Measurements from ENCODE around the gene CD2.

The CD2 gene

DNA sequence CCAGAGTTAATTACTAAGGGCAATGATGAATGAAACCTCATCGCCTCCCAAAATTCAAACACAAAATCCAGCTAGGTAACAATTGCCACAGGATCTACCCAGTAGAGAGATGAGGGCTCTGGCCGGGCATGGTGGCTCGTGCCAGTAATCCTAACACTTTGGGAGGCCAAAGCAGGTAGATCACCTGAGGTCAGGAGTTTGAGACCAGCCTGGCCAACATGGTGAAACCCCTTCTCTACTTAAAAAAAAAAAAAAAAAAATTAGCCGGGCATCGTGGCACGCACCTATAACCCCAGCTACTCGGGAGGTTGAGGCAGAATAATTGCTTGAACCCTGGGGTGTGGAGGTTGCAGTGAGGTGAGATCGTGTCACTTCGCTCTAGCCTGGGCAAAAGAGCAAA lies 15.8 kb downstream of the CD2 start:
- Histone ChIP-seq H3K36me3 (ENCODE audit: insufficient read depth, low read length) (no peaks in the 10 kb centered on the region), H3K9ac (ENCODE audit: insufficient read length) (no peak overlapping the region), H3K9me3 (ENCODE audit: low read depth, low read length) (no peaks in the 10 kb centered on the region), H3K27ac (no peak overlapping the region), H3K4me3 (no peak overlapping the region)
- no peak for DNase-seq (ENCODE audit: low read depth, low spot score)
- no peak for TF ChIP-seq EZH2 (IDR thresholded peaks at IDR 0.05)
- no peak for TF ChIP-seq FOXP2 (optimal IDR thresholded peaks at IDR 0.05; ENCODE audit: control extremely low read depth, extremely low read length, insufficient read depth)
- no peak for TF ChIP-seq POLR2AphosphoS5 (IDR thresholded peaks at IDR 0.05; ENCODE audit: borderline replicate concordance, low read depth, low read length)

DNA sequence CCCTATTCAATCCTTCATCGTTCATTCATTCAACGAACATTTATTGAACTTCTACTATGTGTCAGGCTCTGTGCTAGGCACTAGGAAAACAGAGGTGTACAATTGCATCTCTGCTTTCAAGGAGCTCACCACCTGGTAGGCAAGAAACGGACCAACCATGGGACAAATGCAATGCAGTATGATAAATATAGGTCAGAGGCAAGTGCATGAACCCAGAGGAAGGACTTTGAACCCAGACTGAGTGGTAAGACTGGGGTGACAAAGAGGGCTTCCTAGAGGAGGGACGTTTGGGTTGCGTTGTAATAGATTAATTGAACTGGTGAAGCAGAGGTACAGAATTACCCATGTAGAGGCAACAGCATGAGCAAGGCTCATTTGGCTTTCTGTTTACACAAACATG lies 16.4 kb downstream of the CD2 start:
- DNase-seq (ENCODE audit: low read depth, low spot score): no peak
- H3K9ac ChIP-seq (ENCODE audit: insufficient read length): no peak overlapping the region
- H3K36me3 ChIP-seq (ENCODE audit: insufficient read depth, low read length): no peaks in the 10 kb centered on the region
- no peak overlapping the region for H3K4me3 ChIP-seq
- H3K9me3 ChIP-seq (ENCODE audit: low read depth, low read length): no peaks in the 10 kb centered on the region
- H3K27ac ChIP-seq: no peak overlapping the region
- TF ChIP-seq EZH2 (IDR thresholded peaks at IDR 0.05) (no peak), POLR2AphosphoS5 (IDR thresholded peaks at IDR 0.05; ENCODE audit: borderline replicate concordance, low read depth, low read length) (no peak), FOXP2 (optimal IDR thresholded peaks at IDR 0.05; ENCODE audit: control extremely low read depth, extremely low read length, insufficient read depth) (no peak)

DNA sequence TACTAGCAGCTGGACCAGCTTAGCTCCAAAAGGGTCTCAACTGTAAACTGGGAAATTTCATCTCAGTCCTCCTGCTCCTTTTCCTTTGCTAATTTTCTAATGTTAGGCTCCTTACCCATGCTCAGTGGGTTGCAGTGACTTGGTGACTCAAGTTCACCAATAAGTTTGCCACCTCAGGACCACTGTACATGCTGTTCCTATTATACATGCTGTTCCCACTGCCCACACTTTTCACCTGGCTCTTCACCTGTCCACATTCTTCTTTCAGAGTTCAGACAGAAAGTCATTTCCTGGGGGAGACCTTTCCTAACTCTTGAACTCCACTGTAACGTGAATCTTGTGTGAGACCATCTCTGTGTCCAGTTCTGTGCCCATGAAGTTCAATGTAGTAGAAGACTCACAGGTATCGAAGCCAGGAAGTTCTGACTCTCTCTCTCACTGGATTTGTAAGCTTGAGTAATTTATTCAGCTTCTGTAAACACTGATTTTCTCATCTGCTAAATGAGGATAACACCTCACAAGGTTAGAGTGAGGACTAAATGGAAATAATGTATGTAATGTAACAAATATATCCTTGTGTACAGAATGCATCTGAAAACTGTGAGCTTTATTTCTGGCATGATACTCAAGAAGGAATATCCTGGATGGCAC lies 17.9 kb downstream of the CD2 start:
- Histone ChIP-seq H3K4me3 (no peak overlapping the region), H3K36me3 (ENCODE audit: insufficient read depth, low read length) (no peaks in the 10 kb centered on the region), H3K27ac (no peak overlapping the region), H3K9me3 (ENCODE audit: low read depth, low read length) (no peaks in the 10 kb centered on the region), H3K9ac (ENCODE audit: insufficient read length) (no peak overlapping the region)
- no peak for DNase-seq (ENCODE audit: low read depth, low spot score)
- TF ChIP-seq POLR2AphosphoS5 (IDR thresholded peaks at IDR 0.05; ENCODE audit: borderline replicate concordance, low read depth, low read length): no peak
- no peak for TF ChIP-seq EZH2 (IDR thresholded peaks at IDR 0.05)
- no peak for TF ChIP-seq FOXP2 (optimal IDR thresholded peaks at IDR 0.05; ENCODE audit: control extremely low read depth, extremely low read length, insufficient read depth)

DNA sequence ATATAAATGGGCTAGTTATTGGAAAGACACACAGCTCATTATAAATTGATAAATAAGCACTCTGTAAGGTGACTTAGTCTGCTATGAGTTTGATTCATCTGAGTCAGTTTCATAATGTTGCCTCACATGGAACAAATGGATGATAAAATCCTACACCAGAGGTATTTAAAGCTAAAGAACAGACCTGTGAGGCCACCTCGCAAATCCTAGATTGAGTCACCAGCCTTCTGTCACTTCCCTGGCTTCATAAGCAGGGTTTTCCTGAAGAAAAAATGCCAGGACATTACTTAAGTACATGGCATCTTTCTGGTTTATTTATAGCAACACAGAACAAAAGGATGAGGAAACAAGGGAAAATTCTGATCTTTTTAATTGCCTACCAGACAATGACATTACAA lies 18.4 kb downstream of the CD2 start:
- no peak overlapping the region for H3K4me3 ChIP-seq
- no peak for DNase-seq (ENCODE audit: low read depth, low spot score)
- H3K36me3 ChIP-seq (ENCODE audit: insufficient read depth, low read length): no peaks in the 10 kb centered on the region
- no peaks in the 10 kb centered on the region for H3K9me3 ChIP-seq (ENCODE audit: low read depth, low read length)
- no peak for TF ChIP-seq FOXP2 (optimal IDR thresholded peaks at IDR 0.05; ENCODE audit: control extremely low read depth, extremely low read length, insufficient read depth)
- no peak for TF ChIP-seq POLR2AphosphoS5 (IDR thresholded peaks at IDR 0.05; ENCODE audit: borderline replicate concordance, low read depth, low read length)
- TF ChIP-seq EZH2 (IDR thresholded peaks at IDR 0.05): no peak
- no peak overlapping the region for H3K9ac ChIP-seq (ENCODE audit: insufficient read length)
- no peak overlapping the region for H3K27ac ChIP-seq

DNA sequence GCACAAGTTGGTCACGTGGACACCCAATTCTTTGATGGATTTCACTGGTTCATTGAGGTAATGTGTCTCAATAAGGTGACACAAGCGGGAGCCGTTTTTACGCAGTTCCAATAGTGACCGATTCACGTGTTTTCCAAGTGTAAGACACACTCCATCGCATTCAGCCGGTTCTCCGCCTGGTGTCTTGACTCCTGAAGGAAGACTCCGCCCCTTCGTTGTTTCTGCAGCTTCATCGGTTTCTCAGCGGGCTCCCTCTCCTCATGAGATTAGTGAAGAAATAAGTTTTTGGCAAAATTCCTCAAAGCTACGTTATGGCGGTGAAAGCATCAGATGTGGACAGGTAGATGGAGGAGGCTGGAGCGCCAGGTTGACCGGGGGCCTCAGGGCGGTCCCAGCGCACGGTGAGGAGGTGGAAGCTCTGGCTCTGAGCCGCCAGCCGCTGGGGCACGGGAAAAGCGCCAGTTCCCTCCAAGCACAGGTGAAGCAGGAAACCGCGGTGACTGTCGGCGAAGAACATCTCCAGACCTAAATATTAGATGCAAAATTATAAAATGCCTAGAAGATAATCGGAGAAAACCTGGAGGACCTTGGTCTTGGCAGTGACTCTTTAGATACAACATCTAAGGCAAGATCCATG lies 21.0 kb downstream of the CD2 start:
- Histone ChIP-seq H3K27ac (no peak overlapping the region), H3K9ac (ENCODE audit: insufficient read length) (no peak overlapping the region), H3K36me3 (ENCODE audit: insufficient read depth, low read length) (no peaks in the 10 kb centered on the region), H3K4me3 (no peak overlapping the region), H3K9me3 (ENCODE audit: low read depth, low read length) (no peaks in the 10 kb centered on the region)
- TF ChIP-seq POLR2AphosphoS5 (IDR thresholded peaks at IDR 0.05; ENCODE audit: borderline replicate concordance, low read depth, low read length) (no peak), FOXP2 (optimal IDR thresholded peaks at IDR 0.05; ENCODE audit: control extremely low read depth, extremely low read length, insufficient read depth) (no peak), EZH2 (IDR thresholded peaks at IDR 0.05) (no peak)
- DNase-seq (ENCODE audit: low read depth, low spot score): no peak

DNA sequence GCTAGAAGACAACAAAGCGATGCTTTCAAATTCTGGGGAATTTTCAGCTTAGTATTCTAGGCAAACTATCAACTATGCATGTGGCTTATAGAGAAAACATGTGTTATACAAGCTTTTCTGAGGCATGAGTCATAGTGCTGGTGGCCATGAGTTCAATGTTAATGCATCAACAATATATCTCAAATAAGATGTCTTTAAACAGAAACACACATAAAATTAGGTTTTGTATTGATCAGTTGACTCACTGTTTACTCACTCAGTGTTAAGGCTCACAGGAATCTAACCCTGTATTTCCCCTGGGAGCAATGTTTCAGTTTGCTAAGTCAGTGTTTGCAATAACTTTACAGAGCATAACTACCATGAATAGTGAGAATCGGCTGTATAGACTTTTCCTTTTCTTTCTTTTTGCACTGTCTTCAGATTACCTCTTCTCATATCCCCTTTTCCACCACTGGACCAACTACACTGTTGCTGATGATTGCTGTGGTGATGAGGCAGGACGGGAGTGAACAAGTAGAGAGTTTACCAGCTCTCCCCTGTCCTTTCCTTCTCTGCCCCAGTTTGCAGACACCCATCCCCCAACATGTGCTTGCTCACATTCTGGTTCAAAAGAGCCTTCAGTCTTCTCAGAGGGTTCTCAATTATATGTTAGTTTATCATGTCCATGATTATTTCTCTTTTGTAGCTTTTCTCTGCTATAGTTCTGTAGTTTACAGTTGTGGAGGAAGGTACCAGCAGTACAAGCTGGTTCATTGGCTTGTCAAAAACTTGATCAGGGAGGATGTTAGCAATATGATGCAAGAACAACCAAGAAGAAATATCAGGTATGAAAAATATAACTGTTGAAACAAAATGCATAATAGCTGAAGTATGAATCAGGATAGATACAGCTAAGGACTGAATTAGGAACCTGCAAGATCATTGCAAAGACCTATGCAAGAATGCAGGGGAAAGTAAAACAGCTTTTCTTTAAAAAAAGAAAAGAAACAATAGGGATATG lies 23.9 kb downstream of the CD2 start:
- no peaks in the 10 kb centered on the region for H3K36me3 ChIP-seq (ENCODE audit: insufficient read depth, low read length)
- DNase-seq (ENCODE audit: low read depth, low spot score): peak; percentile 16
- no peak for TF ChIP-seq EZH2 (IDR thresholded peaks at IDR 0.05)
- TF ChIP-seq FOXP2 (optimal IDR thresholded peaks at IDR 0.05; ENCODE audit: control extremely low read depth, extremely low read length, insufficient read depth): no peak
- TF ChIP-seq POLR2AphosphoS5 (IDR thresholded peaks at IDR 0.05; ENCODE audit: borderline replicate concordance, low read depth, low read length): no peak
- no peak overlapping the region for H3K27ac ChIP-seq
- no peak overlapping the region for H3K9ac ChIP-seq (ENCODE audit: insufficient read length)
- H3K4me3 ChIP-seq: no peak overlapping the region
- H3K9me3 ChIP-seq (ENCODE audit: low read depth, low read length): no peaks in the 10 kb centered on the region

DNA sequence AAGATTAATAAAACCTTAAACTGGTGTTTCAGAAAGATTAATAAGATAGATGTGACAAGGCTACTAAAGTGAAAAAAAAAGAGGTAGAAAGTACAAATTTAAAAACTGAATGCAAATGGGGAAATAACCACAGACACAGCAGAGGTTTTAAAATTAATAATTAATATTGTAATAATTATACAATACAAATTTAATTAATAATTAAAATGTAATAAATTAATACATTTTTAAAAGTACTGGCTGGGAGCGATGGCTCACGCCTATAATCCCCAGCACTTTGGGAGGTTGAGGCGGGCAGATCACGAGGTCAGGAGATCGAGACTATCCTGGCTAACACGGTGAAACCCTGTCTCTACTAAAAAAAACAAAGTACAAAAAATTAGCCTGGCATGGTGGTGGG lies 26.8 kb downstream of the CD2 start:
- H3K9ac ChIP-seq (ENCODE audit: insufficient read length): no peak overlapping the region
- DNase-seq (ENCODE audit: low read depth, low spot score): no peak
- TF ChIP-seq FOXP2 (optimal IDR thresholded peaks at IDR 0.05; ENCODE audit: control extremely low read depth, extremely low read length, insufficient read depth) (no peak), EZH2 (IDR thresholded peaks at IDR 0.05) (no peak), POLR2AphosphoS5 (IDR thresholded peaks at IDR 0.05; ENCODE audit: borderline replicate concordance, low read depth, low read length) (no peak)
- H3K9me3 ChIP-seq (ENCODE audit: low read depth, low read length): no peaks in the 10 kb centered on the region
- H3K27ac ChIP-seq: no peak overlapping the region
- no peak overlapping the region for H3K4me3 ChIP-seq
- no peaks in the 10 kb centered on the region for H3K36me3 ChIP-seq (ENCODE audit: insufficient read depth, low read length)

DNA sequence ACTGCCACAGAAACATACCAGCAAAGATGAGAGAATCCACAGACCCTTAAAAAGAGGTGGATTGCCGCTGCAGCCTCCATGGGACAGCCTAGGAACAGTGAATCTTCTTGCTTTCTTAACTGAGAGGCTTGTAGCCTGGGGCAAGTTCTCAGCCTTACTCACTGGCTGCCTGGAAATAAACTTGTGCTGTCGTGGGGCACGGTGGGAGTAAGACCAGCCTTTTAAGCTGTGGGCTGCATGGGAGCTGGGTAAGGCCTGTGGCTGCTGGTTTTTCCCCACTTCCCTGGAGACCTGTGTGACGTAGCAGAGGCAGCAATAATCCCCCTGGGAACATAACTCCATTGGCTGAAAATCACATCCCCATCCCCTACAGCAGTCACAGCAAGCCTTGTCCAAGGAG lies 30.8 kb downstream of the CD2 start:
- H3K36me3 ChIP-seq (ENCODE audit: insufficient read depth, low read length): no peaks in the 10 kb centered on the region
- no peak overlapping the region for H3K27ac ChIP-seq
- H3K9ac ChIP-seq (ENCODE audit: insufficient read length): no peak overlapping the region

More for the DNA sequence above, 30.8 kb downstream of the CD2 start:
- TF ChIP-seq POLR2AphosphoS5 (IDR thresholded peaks at IDR 0.05; ENCODE audit: borderline replicate concordance, low read depth, low read length): no peak
- TF ChIP-seq EZH2 (IDR thresholded peaks at IDR 0.05): no peak
- TF ChIP-seq FOXP2 (optimal IDR thresholded peaks at IDR 0.05; ENCODE audit: control extremely low read depth, extremely low read length, insufficient read depth): no peak
- Histone ChIP-seq H3K9me3 (ENCODE audit: low read depth, low read length) (no peaks in the 10 kb centered on the region), H3K4me3 (no peak overlapping the region)
- DNase-seq (ENCODE audit: low read depth, low spot score): peak; percentile 26

Data from SK-N-MC (cell line).